Hepatocyte (in vitro differentiated cells): ENCODE results near the gene GLRX.

Experiments used
- CTCF ChIP-seq: fragments of 200-600 bp; sonication (generic); IDR thresholded peaks from 2 replicates; pipeline ENCODE4 v1.5.1; 2016; ENCODE audit warnings: antibody characterized with exemption, mild to moderate bottlenecking; ENCODE audit not compliant: poor library complexity
- EZH2 ChIP-seq: fragments of 200-600 bp; sonication (generic); IDR thresholded peaks from 2 replicates; pipeline ENCODE4 v1.6.1; 2016; ENCODE audit warnings: antibody characterized with exemption, mild to moderate bottlenecking, borderline replicate concordance

GRCh38 chr5:95853490-95853889 is 31.0 kb upstream of the GLRX start:
- TF ChIP-seq CTCF (no peak), EZH2 (no peak)
